Brain microvascular endothelial cell (primary cell): ENCODE measurements around the gene HOXA6.

Experiments used
- DNase-seq: peaks from one replicate; pipeline ENCODE4 v3.0.0-alpha.2; 2020
- H3K27ac ChIP-seq: fragments of 250-450 bp; sonication (Bioruptor Pico); 2 replicates; pipeline ENCODE4 v1.5.1; 2020; ENCODE audit warnings: mild to moderate bottlenecking, moderate library complexity
- H3K27me3 ChIP-seq: fragments of 250-450 bp; sonication (Bioruptor Pico); replicated peaks from 2 replicates; pipeline ENCODE4 v1.5.1; 2020; ENCODE audit warnings: mild to moderate bottlenecking
- H3K36me3 ChIP-seq: fragments of 250-450 bp; sonication (Bioruptor Pico); replicated peaks from 2 replicates; pipeline ENCODE4 v1.5.1; 2020; ENCODE audit warnings: mild to moderate bottlenecking
- H3K4me3 ChIP-seq: 2 replicates; pipeline ENCODE4 v1.5.1; 2011; ENCODE audit warnings: low read depth, mild to moderate bottlenecking, control low read depth, low read length, moderate library complexity
- in situ Hi-C: cut with HindIII; loops from 2 replicates; pipeline ENCODE4 v1.10.0; 2017; ENCODE audit warnings: low sequenced_read_pairs, low pct_ligation_motif_present
- TF ChIP-seq, protein P1 (sequence below): IDR thresholded peaks from 2 replicates; pipeline ENCODE4 v1.5.1; 2011; ENCODE audit warnings: low read depth, mild to moderate bottlenecking, moderate library complexity, low read length, control low read depth, inconsistent platforms; ENCODE audit errors: missing control alignments

Gene HOXA6

DNA sequence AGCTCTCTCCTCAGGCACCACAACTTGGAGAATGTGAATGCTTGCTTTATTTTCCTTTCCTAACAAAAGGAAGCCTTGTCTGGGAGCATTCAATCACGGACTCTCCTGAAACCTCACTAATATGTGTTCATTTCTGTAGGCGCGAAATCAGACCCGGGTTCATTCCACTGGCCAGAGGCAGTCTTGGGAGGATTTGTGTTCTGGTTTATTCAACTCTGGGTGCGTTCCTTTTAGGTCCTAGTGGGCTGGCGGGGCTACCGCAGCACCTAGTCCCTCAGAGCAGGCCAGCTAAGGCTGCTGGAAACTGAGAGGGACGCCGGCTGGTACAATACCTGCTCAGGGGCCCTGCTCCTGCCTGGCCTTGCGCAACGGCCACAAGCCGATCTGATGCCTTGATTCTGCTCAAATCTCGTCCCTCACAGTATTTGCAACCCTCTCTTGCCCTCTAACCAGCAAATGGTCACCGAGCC, 24.5 kb downstream of the HOXA6 start:
- in situ Hi-C loops: loop anchor here (10.0 kb wide), 1 partner anchor 268 kb away; no protein-coding TSS in a partner anchor
- Histone ChIP-seq H3K4me3 (peak overlapping the region; percentile 12), H3K27ac (no peak overlapping the region), H3K36me3 (no peaks in the 10 kb centered on the region), H3K27me3 (peaks cover 91% of the 10 kb centered on the region)
- TF ChIP-seq, protein P1, sequence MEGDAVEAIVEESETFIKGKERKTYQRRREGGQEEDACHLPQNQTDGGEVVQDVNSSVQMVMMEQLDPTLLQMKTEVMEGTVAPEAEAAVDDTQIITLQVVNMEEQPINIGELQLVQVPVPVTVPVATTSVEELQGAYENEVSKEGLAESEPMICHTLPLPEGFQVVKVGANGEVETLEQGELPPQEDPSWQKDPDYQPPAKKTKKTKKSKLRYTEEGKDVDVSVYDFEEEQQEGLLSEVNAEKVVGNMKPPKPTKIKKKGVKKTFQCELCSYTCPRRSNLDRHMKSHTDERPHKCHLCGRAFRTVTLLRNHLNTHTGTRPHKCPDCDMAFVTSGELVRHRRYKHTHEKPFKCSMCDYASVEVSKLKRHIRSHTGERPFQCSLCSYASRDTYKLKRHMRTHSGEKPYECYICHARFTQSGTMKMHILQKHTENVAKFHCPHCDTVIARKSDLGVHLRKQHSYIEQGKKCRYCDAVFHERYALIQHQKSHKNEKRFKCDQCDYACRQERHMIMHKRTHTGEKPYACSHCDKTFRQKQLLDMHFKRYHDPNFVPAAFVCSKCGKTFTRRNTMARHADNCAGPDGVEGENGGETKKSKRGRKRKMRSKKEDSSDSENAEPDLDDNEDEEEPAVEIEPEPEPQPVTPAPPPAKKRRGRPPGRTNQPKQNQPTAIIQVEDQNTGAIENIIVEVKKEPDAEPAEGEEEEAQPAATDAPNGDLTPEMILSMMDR: no peak
- no peak for DNase-seq

DNA sequence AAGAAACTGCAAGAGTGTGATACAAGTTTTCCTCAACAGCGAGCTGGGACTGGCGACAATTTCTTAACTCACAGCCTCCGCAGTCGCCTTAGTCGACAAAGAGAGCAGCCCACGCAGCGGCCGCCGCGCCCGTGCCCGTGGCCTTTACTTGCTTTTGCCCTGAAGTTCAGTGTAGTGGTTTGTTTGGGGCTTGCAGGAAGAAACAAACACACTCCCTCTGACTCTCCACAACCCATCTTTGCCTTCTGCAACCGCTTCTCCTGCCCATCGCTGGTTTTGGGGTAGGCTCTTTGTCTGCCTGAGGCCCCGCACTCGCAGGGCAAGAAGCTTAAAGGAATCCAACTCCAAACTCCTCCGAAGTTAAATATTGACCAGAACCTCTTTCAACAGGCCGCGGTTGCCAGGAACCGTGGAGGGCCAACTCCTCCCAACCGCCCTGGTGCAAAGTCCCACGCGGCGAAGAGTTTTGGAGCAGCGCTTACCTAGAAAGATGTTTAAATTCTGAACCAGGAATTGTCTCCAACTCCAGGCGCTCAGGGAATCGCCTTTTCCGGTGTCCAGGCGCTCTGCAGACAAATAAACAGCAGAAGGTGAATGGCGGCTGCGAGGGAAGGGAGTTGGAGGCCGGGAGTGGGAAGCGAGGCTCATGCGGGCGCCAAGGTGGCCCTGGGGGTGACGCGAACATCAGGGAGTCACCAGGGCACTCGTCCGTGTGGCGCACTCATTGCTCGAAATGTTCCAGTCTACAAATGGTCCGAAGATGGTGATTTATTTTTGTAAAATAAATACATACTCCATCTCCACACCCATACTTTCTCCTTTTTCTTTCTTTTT, 25.3 kb downstream of the HOXA6 start:
- TF ChIP-seq, protein P1: no peak
- H3K4me3 ChIP-seq: peak overlapping the region; percentile 29
- in situ Hi-C loops: loop anchor here (10.0 kb wide), 1 partner anchor 267 kb away; no protein-coding TSS in a partner anchor
- DNase-seq: no peak
- H3K36me3 ChIP-seq: no peaks in the 10 kb centered on the region
- H3K27ac ChIP-seq: no peak overlapping the region
- H3K27me3 ChIP-seq: peaks cover 91% of the 10 kb centered on the region

DNA sequence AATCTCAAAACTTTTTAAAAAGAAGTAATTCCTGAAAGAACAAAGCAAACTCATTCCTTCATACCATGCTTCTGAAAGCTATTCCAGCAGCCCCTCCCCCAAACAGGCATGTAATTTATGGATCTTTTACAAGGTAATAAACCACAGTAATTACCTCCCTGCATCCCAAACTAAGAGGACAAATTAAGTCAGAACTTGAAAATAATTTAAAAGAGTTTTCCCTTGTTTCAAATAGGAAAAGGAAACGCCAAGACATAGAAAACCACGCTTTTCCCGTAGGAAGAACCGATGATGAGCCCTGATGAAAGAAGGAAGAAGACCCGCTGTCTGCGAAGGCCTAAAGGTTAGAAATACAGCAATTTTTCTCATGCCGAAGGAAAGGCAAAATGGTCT, 25.9 kb downstream of the HOXA6 start:
- no peaks in the 10 kb centered on the region for H3K36me3 ChIP-seq
- H3K27me3 ChIP-seq: peaks cover 93% of the 10 kb centered on the region
- DNase-seq: no peak
- no peak overlapping the region for H3K27ac ChIP-seq
- in situ Hi-C loops: loop anchor here (10.0 kb wide), 1 partner anchor 267 kb away; no protein-coding TSS in a partner anchor
- H3K4me3 ChIP-seq: peak overlapping the region; percentile 29
- TF ChIP-seq, protein P1: no peak

DNA sequence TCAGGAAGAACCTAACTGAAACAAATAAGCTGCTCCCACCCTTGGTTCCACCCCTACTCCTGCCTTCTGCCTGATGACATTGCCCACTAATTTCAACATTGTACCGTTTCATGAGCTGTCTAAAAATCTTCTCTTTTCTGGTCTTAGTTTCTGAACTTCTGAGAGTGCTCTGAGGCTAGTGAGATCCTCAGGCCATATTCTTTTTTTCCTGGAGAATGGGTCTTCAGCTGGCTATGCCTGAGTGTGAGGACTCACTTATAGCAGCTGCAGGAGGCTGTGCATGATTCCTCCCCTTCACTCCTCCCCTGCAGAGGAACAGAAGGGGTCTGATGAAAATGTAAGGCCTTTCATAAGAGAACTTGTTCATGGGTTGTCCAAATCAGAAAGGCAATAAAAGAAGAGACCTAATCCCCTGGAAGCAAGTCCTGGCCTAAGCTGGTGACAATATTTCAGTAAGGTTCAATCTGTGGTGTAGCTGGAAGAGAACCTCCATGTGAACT, 28.1 kb downstream of the HOXA6 start:
- no peak for DNase-seq
- peaks cover 95% of the 10 kb centered on the region for H3K27me3 ChIP-seq
- in situ Hi-C loops: no loop called here

DNA sequence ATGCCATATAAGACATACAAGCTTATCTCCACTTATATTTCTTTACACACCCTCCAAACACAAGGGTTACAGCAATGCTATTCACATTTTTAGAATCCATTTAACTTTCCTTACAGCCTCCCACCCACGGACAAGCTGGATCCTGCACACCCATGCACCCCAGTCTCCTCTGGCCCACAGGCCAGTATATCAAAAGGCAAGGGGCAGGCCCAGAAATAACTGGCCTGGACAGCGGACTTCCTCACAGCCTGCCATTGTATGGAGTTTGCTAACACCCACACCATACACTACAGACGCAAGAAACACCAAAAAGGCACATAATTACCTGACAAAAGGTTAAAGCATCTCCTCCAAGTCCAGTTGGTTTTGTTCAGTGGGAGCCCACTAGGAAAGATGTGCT, 29.0 kb downstream of the HOXA6 start:
- TF ChIP-seq, protein P1: no peak
- in situ Hi-C loops: no loop called here

More for the DNA sequence above, 28.1 kb downstream of the HOXA6 start:
- Histone ChIP-seq H3K36me3 (no peaks in the 10 kb centered on the region), H3K27ac (no peak overlapping the region), H3K4me3 (no peak overlapping the region)
- TF ChIP-seq, protein P1: no peak

More for the DNA sequence above, 29.0 kb downstream of the HOXA6 start:
- no peak for DNase-seq
- Histone ChIP-seq H3K36me3 (no peaks in the 10 kb centered on the region), H3K27me3 (peaks cover 91% of the 10 kb centered on the region), H3K27ac (no peak overlapping the region), H3K4me3 (no peak overlapping the region)
